ENCODE data around the gene MTHFS. TPM values are rescaled to one million over a fixed set of nuclear protein-coding genes. Genes with fewer than 3 reads are reported as not detected.

Gene MTHFS
- total and polyA plus RNA-seq, 2 donors (not counting 3 experiments of a cell fraction or from before 2014, with no cell fraction given): 9.3 to 15.7 TPM

- no peak overlapping the region for H2AFZ ChIP-seq (ENCODE audit: low read depth, low read length)
- CTCF ChIA-PET: no interaction called here
- no peaks in the 10 kb centered on the region for H3K9me3 ChIP-seq (replicated peaks; ENCODE audit: control insufficient read depth, insufficient read depth, low read length)
- H3K36me3 ChIP-seq (ENCODE audit: control insufficient read depth in 2 of 2, extremely low read depth in 1 of 2, insufficient read depth in 2 of 2, low read length in 2 of 2): no peaks in the 10 kb centered on the region
- intact Hi-C loops (cut with micrococcal nuclease): loop anchor here (5.0 kb wide), 1 partner anchor 278 kb away; no protein-coding TSS in a partner anchor
- POLR2A ChIA-PET: no interaction called here
- no peaks in the 10 kb centered on the region for H3K9me1 ChIP-seq (replicated peaks; ENCODE audit: control insufficient read depth, extremely low read depth, insufficient read depth, low read length)
- no peak overlapping the region for H3K9ac ChIP-seq (replicated peaks; ENCODE audit: extremely low read depth, insufficient read depth, low read length)
- TF ChIP-seq MAX (IDR thresholded peaks at IDR 0.05; ENCODE audit: insufficient read depth, insufficient read length) (no peak), EZH2 (IDR thresholded peaks at IDR 0.05; ENCODE audit: borderline replicate concordance, low read depth, low read length, severe bottlenecking) (no peak), JUN (IDR thresholded peaks at IDR 0.05; ENCODE audit: borderline replicate concordance, insufficient read depth, insufficient read length, low read depth) (no peak), MYC (IDR thresholded peaks at IDR 0.05; ENCODE audit: low read depth, low read length) (no peak), POLR2AphosphoS5 (IDR thresholded peaks at IDR 0.05; ENCODE audit: insufficient read depth, low read depth, low read length) (no peak), GATA2 (IDR thresholded peaks at IDR 0.05; ENCODE audit: insufficient read depth, insufficient read length, low read depth, low read length) (no peak), POLR2A (IDR thresholded peaks at IDR 0.05; ENCODE audit: low read depth, low read length) (no peak), CTCF (IDR thresholded peaks at IDR 0.05; ENCODE audit: extremely low read depth in 1 of 2, insufficient read depth in 1 of 2, low read depth in 1 of 2, low read length in 2 of 2) (no peak), FOS (IDR thresholded peaks at IDR 0.05; ENCODE audit: borderline replicate concordance, insufficient read depth, low read length) (no peak)
- no TSS peak for BruUV-seq (replicated peaks)
- dilution Hi-C loops (cut with MboI; ENCODE audit: extremely low pct_ligation_motif_present, low sequenced_read_pairs): no loop called here
- H4K20me1 ChIP-seq (replicated peaks; ENCODE audit: control insufficient read depth, extremely low read depth, insufficient read depth, low read length): no peaks in the 10 kb centered on the region
- FAIRE-seq (no peak), DNase-seq (ENCODE audit: low read depth, low spot score) (no peak)
- no peak overlapping the region for H3K4me3 ChIP-seq (replicated peaks in 1 of 3; ENCODE audit: insufficient read depth in 1 of 3, low read depth in 1 of 3, low read length in 3 of 3)
- peaks cover 10% of the 10 kb centered on the region for H3K4me1 ChIP-seq (ENCODE audit: control insufficient read depth, extremely low read depth, insufficient read depth, low read length)
- no peaks in the 10 kb centered on the region for H3K27me3 ChIP-seq (ENCODE audit: control insufficient read depth in 2 of 2, insufficient read depth in 2 of 2, low read length in 2 of 2)
- H3K79me2 ChIP-seq (ENCODE audit: control insufficient read depth, insufficient read depth, low read length): peaks cover 15% of the 10 kb centered on the region
- no peak overlapping the region for H3K4me2 ChIP-seq (ENCODE audit: insufficient read depth, low read length)
- no peak overlapping the region for H3K27ac ChIP-seq (ENCODE audit: insufficient read depth, low read depth, low read length)
These were observed 23.1 kb upstream of the MTHFS start for GRCh38 chr15:79919749-79920511.

All from endothelial cell of umbilical vein (primary cell).